Activated naive CD4-positive, alpha-beta T cell treated with anti-CD3 and anti-CD28 coated beads, Interleukin-2, amount 10 ng/mL, durations not matched to agents 7 days and 5 days (primary cell): ENCODE results near the gene PRKAG2.

Source experiments
- CTCF ChIA-PET: fragments of 350-600 bp; sonication (Branson Sonifier 250); formaldehyde crosslinking; loops from one replicate; lab custom pipeline; 2021; ENCODE audit warnings: antibody characterized with exemption; lab: Charles Lee
- DNase-seq: peaks from one replicate; pipeline ENCODE4 v3.0.0-alpha.2; 2020
- H3K27ac Mint-ChIP-seq: one replicate; pipeline ENCODE4 v1.8.0; 2021; ENCODE audit warnings: mild to moderate bottlenecking, moderate library complexity, mixed read lengths
- H3K27me3 Mint-ChIP-seq: one replicate; pipeline ENCODE4 v1.8.0; 2021; ENCODE audit warnings: mild to moderate bottlenecking, mixed read lengths
- H3K36me3 Mint-ChIP-seq: one replicate; pipeline ENCODE4 v1.8.0; 2021; ENCODE audit warnings: mixed read lengths
- H3K4me1 Mint-ChIP-seq: one replicate; pipeline ENCODE4 v1.8.0; 2021; ENCODE audit warnings: mixed read lengths
- H3K4me3 Mint-ChIP-seq: one replicate; pipeline ENCODE4 v1.8.0; 2021; ENCODE audit warnings: mild to moderate bottlenecking, moderate library complexity, mixed read lengths
- H3K9me3 Mint-ChIP-seq: one replicate; pipeline ENCODE4 v1.8.0; 2021; ENCODE audit warnings: mixed read lengths

The PRKAG2 gene

DNA sequence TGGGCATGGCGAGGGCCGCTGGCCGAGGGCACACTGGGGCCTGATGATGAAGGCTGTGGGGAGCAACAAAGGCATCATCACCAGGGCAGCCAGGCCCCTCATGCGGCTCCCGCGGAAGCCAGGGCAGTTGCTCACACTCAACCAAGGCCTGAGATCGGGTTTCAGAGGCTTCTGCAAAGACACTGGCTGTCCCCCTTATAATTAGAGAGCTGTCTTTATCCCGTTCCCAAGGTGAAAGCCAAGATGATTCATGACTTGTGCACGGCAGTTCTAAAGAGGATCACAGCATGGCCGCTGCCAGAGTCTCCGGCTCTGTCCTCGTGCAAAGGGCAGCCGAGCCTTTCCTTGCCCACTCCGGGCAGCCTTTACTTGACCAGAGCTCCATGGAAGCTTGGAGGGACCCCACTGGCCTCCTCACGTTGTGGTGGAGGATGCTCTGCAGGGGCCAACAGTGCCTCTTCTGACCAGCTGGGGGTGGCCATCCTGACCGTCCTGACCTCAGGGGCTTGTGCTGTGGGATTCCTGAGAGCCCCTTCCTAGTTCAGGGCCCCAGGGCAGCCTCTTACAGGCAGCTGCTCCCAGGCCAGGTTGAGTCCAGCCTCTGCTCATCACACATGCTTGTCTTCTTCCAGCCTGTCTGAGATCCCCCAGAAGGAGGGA lies 82.3 kb downstream of the PRKAG2 start:
- no peaks in the 10 kb centered on the region for H3K4me1 Mint-ChIP-seq
- H3K9me3 Mint-ChIP-seq = no peaks in the 10 kb centered on the region
- no peak overlapping the region for H3K4me3 Mint-ChIP-seq
- no peaks in the 10 kb centered on the region for H3K27me3 Mint-ChIP-seq
- DNase-seq = no peak
- H3K27ac Mint-ChIP-seq = no peak overlapping the region
- CTCF ChIA-PET = interaction anchor here (1.2 kb wide), 1 partner anchor 11 kb away, joined by 3 read pairs; no protein-coding TSS in a partner anchor
- H3K36me3 Mint-ChIP-seq = no peaks in the 10 kb centered on the region

DNA sequence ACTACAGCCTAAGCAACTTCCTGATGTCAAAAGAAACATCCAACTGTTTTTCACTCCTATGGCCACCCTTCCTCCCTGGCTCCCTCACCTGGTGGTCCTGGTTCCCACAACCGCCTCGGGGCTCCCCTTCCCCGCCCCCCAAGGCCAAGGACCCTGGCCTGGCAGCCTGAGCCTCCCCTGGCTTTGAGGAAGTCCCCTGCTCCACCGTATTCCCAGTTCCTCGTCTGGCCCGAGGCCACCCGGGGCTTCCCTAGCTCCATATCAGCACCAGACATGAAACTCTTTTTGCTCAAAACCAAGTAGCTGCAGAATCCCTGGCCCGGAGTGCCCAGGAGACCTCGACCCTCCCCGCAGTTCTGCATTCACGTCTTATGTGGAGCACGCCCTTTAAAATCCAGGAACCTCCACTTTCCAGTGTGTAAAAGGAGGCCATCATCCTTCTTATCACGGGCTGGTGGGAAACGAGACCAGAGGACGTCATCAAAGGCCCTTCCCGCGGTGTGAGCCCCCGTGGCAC lies 82.9 kb downstream of the PRKAG2 start:
- Mint-ChIP-seq H3K9me3 (no peaks in the 10 kb centered on the region), H3K4me1 (no peaks in the 10 kb centered on the region), H3K27ac (no peak overlapping the region), H3K36me3 (no peaks in the 10 kb centered on the region), H3K27me3 (no peaks in the 10 kb centered on the region), H3K4me3 (no peak overlapping the region)
- CTCF ChIA-PET = interaction anchor here (1.2 to 2.0 kb wide), 2 partner anchors 11 kb away, joined by 3 to 9 read pairs; no protein-coding TSS in a partner anchor
- DNase-seq = no peak

DNA sequence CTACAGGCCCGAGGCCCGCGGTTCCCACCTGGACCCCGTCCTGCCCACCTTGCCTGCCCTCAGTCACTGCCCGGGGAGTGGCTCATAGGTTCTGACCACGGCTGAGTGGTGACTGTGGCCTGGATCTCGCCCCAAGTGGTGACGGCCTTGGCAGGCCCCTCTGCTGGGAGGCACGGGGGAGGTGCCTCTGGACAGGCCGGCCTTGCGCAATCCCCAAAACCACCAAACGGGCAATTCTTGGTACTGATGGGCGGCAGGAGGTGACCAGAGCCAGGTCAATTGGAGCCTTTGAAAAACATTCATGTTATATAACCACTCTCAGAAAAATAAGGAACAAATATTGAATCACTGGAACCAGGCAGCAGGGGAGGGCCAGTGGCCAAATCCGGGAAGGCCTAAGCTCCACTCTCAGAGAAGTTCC lies 83.4 kb downstream of the PRKAG2 start:
- Mint-ChIP-seq H3K4me1 (peaks cover under 1% of the 10 kb centered on the region), H3K27me3 (no peaks in the 10 kb centered on the region), H3K4me3 (no peak overlapping the region), H3K36me3 (no peaks in the 10 kb centered on the region), H3K27ac (no peak overlapping the region), H3K9me3 (no peaks in the 10 kb centered on the region)
- CTCF ChIA-PET = interaction anchor here (2.0 kb wide), 1 partner anchor 10 kb away, joined by 9 read pairs; no protein-coding TSS in a partner anchor
- no peak for DNase-seq

DNA sequence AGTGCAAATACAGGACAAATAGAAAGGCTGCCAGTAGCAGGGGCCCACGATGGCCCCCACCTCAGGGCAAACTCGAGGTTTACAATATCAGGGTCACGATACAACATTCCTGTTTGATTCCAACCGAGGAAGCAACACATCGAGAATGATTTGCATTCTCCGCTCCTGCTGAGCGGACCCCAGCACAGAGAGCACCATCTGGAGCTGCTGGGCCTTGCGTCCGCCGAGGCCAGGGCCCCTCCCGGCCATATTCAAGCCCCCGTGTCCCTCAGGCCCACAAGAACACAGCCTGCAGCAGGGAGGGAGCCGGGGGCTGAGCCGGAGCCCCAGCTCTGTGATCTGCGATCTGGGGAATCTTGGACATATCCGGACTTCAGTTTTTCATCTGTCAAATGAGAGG lies 84.3 kb downstream of the PRKAG2 start:
- Mint-ChIP-seq H3K27me3 (no peaks in the 10 kb centered on the region), H3K36me3 (no peaks in the 10 kb centered on the region), H3K27ac (no peak overlapping the region), H3K4me1 (peaks cover 10% of the 10 kb centered on the region), H3K4me3 (no peak overlapping the region), H3K9me3 (no peaks in the 10 kb centered on the region)
- no peak for DNase-seq
- CTCF ChIA-PET = interaction anchor here (2.0 kb wide), 1 partner anchor 9 kb away, joined by 9 read pairs; no protein-coding TSS in a partner anchor

DNA sequence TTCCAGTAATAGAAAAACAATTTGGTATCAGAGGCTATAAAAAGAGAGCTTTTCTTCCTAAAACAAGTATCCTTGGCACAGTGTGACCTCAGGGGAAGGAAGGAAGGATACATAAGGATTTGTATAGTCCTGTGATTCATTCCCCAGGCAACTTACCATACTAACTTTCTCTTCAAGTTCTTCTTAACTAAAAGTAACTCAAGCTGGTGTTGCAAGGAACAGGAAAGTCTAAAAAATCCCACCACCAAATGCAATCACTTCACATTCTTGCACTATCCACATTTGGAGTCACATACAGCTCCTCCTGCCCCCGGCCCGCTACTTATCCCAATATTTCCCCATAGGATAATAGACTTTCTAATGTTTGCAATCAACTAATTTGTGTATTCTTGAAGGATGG lies 84.8 kb downstream of the PRKAG2 start:
- CTCF ChIA-PET = interaction anchor here (2.0 kb wide), 1 partner anchor 9 kb away, joined by 9 read pairs; no protein-coding TSS in a partner anchor
- H3K4me1 Mint-ChIP-seq = peaks cover 11% of the 10 kb centered on the region

DNA sequence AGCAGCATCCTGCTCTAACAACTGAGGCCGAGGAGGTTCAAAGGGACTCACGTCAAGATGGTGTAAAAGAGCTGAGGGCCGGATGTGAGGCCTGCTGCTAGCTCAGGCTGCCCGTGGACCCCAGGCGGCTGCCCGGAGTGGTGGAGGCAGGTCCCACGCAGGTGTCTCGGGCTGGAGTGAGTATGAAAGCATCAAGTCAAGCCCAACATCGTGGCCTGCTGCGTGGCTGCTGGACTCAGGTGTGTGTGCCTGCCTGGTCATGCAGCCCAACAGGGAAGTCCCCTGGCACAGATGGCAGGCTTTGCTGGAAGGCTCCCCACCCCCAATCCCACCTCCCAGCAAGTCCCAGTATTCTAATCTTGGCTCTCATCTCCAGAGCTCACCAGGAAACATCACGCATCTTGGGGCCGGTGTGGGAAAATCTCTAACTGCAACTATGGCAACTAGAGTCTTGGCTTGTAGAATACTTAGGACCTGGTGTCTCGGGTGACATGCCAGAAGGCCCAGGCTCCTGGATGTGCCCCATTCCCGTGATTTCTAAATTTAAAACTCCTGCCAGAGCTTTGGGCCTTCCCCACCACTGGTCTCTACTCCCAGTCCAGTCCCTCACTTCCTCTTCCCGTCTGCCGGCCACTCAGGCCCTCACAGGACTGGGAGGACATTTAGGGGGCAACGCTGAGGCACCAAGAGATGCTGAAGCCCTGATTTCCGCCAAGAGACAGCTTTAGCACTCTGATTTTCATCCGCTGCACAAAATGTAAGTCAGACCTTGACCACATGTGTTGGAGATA lies 85.9 kb downstream of the PRKAG2 start:
- CTCF ChIA-PET = interaction anchor here (0.6 to 1.1 kb wide), 2 partner anchors 9 to 87 kb away, joined by 3 read pairs; no protein-coding TSS in a partner anchor
- Mint-ChIP-seq H3K36me3 (no peaks in the 10 kb centered on the region), H3K9me3 (no peaks in the 10 kb centered on the region), H3K27ac (no peak overlapping the region), H3K4me3 (no peak overlapping the region), H3K4me1 (peaks cover 11% of the 10 kb centered on the region), H3K27me3 (peaks cover 4% of the 10 kb centered on the region)
- no peak for DNase-seq

More for the DNA sequence above, 84.8 kb downstream of the PRKAG2 start:
- Mint-ChIP-seq H3K27ac (no peak overlapping the region), H3K27me3 (no peaks in the 10 kb centered on the region), H3K36me3 (no peaks in the 10 kb centered on the region), H3K9me3 (no peaks in the 10 kb centered on the region), H3K4me3 (no peak overlapping the region)
- DNase-seq = no peak

DNA sequence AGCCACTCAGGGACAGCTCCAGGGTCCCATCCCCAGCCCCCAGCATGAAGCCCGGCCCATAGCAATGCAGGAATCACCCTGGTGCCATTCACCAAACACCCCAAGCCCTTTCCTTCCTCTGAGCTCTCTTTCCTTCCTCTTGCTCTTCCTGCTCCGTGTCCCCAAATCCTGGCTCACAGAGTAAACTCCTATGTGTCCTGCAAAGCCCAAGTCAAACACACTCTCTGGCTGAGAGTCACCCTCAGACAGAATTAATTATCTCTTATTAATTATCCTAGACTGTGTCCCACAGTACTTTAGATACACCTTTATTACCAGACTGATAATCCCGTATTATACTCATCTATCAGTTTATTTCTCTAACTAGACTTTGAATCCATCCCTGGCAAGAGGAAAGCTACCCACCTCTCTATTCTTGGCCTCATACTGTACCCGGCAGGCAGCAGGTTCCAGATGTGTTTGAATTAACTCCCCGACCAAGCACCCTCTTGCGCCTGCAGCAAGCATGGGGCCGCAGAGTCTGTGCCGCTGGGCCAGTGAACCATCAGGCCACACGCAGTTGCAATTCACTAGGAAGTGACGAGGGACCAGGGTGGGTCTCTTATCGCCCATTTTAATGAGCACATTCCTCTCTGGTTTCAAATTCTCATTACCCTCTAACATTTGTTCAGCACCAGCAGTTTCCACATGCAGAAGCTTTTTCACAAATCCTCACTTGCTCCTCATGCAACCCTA lies 86.7 kb downstream of the PRKAG2 start:
- CTCF ChIA-PET = interaction anchor here (0.6 to 1.1 kb wide), 2 partner anchors 8 to 86 kb away, joined by 3 read pairs; no protein-coding TSS in a partner anchor
- no peaks in the 10 kb centered on the region for H3K9me3 Mint-ChIP-seq
- no peak for DNase-seq
- H3K27ac Mint-ChIP-seq = no peak overlapping the region
- H3K4me3 Mint-ChIP-seq = no peak overlapping the region
- peaks cover 4% of the 10 kb centered on the region for H3K27me3 Mint-ChIP-seq
- H3K36me3 Mint-ChIP-seq = no peaks in the 10 kb centered on the region
- peaks cover 11% of the 10 kb centered on the region for H3K4me1 Mint-ChIP-seq

DNA sequence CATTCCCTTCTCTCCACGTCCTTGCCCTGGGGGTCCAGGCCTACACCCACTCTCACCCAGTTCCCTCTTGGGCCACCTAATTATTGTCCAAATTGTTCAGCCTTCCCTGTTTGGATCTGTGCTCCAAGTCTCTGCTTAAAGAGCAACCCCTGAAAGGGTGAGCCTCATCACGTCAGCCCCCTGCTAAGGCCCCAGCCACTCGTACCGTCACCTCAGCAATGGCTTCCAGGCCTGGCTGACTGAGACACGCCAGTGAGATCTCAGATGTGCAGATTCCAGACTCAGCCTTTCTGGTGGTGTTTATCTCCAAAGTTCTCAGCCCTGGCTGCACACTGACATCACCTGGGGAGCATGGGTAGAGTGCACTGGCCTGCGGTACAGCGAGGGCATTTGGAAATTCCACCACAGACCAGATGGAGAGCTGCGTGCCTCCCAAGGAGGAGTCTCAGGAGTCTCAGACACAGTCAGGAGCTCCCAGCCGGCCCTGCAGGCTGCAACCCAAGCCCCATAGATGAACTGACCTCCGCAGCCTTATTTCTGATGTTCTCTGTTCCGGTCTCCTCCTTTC lies 87.5 kb downstream of the PRKAG2 start:
- H3K4me3 Mint-ChIP-seq = no peak overlapping the region
- H3K27me3 Mint-ChIP-seq = peaks cover 4% of the 10 kb centered on the region
- peaks cover 11% of the 10 kb centered on the region for H3K4me1 Mint-ChIP-seq
- DNase-seq = no peak
- CTCF ChIA-PET = no interaction called here
- no peak overlapping the region for H3K27ac Mint-ChIP-seq
- H3K9me3 Mint-ChIP-seq = no peaks in the 10 kb centered on the region
- no peaks in the 10 kb centered on the region for H3K36me3 Mint-ChIP-seq

DNA sequence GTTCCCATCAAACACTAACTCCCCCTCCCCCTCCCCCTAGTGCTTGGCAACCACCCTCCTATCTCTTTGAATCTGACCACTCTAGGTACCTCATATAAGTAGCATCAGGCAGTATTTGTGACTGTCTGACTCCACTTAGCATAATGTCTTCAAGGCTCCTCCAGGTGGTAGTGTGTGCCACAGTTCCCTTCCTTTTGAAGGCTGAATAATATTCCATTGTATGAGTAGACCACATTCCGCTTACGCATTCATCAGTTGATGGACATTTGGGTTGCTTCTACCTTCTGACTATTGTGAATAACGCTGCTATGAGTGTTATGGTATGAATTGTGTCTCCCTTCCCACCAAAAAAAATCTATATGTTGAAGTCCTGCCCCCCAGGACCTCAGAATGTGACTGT lies 89.6 kb downstream of the PRKAG2 start:
- Mint-ChIP-seq H3K27me3 (peaks cover 4% of the 10 kb centered on the region), H3K9me3 (no peaks in the 10 kb centered on the region), H3K27ac (no peak overlapping the region), H3K36me3 (no peaks in the 10 kb centered on the region), H3K4me1 (peaks cover 21% of the 10 kb centered on the region), H3K4me3 (no peak overlapping the region)
- CTCF ChIA-PET = no interaction called here
- no peak for DNase-seq

DNA sequence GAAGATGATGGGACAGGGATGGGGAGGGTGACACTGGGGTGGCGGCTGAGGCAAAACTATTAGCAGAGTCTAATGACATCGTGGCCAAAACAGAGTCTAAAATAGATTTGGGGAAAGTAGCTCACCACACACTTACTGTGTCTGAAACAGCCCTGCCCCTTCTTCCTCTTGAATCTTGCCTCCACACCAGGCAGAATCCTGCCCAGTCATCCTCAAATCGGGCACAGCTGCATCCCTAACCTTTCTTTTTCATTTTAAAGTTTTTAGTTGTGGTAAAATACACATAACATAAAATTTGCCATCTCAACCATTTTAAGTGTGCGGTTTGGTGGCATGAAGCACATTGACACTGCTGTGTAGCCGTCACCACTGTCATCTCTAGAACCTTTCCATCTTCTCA lies 90.0 kb downstream of the PRKAG2 start:
- CTCF ChIA-PET = no interaction called here
- H3K36me3 Mint-ChIP-seq = no peaks in the 10 kb centered on the region
- no peak for DNase-seq
- peaks cover 4% of the 10 kb centered on the region for H3K27me3 Mint-ChIP-seq
- H3K4me1 Mint-ChIP-seq = peaks cover 23% of the 10 kb centered on the region
- no peak overlapping the region for H3K27ac Mint-ChIP-seq
- H3K4me3 Mint-ChIP-seq = no peak overlapping the region
- no peaks in the 10 kb centered on the region for H3K9me3 Mint-ChIP-seq

DNA sequence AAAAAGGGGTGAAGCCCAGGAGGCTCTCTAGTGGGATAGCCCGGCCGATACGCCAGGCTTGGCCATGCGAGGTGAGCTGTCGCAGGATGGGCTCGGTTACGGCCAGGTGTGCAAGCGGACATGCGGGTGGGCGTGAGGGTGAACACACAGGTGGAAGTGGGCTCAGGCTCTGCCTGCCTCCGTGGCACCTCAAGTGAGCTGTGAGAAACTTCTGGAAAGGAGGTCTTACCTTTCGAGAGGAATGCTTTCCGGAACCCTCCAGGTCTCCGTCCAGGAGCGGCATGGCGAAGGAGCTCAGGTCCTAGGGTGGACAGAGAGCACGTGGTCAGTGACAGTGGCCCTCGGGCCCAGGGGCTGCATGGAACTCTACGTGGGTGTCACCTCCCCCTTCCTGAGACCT lies 90.7 kb downstream of the PRKAG2 start:
- H3K9me3 Mint-ChIP-seq = no peaks in the 10 kb centered on the region
- no peak for DNase-seq
- CTCF ChIA-PET = interaction anchor here (1.1 kb wide), 1 partner anchor 27 kb away, joined by 3 read pairs; no protein-coding TSS in a partner anchor
- no peak overlapping the region for H3K4me3 Mint-ChIP-seq
- peaks cover 7% of the 10 kb centered on the region for H3K27me3 Mint-ChIP-seq
- H3K4me1 Mint-ChIP-seq = peaks cover 23% of the 10 kb centered on the region
- no peak overlapping the region for H3K27ac Mint-ChIP-seq
- no peaks in the 10 kb centered on the region for H3K36me3 Mint-ChIP-seq

DNA sequence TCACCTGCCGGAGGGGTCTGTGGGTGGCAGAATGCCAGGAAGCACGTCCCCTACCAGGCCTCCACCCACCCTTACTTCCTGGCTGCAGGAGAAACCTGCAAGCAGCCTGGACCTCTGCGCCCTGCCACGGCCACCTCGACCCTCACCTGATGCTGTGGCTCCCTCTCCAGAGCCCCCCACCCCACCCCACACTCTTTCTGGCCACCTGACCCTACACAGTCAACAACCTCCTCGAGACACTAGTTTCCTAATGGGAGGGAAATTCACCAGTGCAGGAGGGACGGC lies 91.3 kb downstream of the PRKAG2 start:
- peaks cover 23% of the 10 kb centered on the region for H3K4me1 Mint-ChIP-seq
- DNase-seq = no peak
- H3K36me3 Mint-ChIP-seq = peaks cover 1% of the 10 kb centered on the region
- H3K27ac Mint-ChIP-seq = no peak overlapping the region
- CTCF ChIA-PET = interaction anchor here (1.1 kb wide), 1 partner anchor 26 kb away, joined by 3 read pairs; no protein-coding TSS in a partner anchor
- peaks cover 7% of the 10 kb centered on the region for H3K27me3 Mint-ChIP-seq
- no peak overlapping the region for H3K4me3 Mint-ChIP-seq
- H3K9me3 Mint-ChIP-seq = no peaks in the 10 kb centered on the region

DNA sequence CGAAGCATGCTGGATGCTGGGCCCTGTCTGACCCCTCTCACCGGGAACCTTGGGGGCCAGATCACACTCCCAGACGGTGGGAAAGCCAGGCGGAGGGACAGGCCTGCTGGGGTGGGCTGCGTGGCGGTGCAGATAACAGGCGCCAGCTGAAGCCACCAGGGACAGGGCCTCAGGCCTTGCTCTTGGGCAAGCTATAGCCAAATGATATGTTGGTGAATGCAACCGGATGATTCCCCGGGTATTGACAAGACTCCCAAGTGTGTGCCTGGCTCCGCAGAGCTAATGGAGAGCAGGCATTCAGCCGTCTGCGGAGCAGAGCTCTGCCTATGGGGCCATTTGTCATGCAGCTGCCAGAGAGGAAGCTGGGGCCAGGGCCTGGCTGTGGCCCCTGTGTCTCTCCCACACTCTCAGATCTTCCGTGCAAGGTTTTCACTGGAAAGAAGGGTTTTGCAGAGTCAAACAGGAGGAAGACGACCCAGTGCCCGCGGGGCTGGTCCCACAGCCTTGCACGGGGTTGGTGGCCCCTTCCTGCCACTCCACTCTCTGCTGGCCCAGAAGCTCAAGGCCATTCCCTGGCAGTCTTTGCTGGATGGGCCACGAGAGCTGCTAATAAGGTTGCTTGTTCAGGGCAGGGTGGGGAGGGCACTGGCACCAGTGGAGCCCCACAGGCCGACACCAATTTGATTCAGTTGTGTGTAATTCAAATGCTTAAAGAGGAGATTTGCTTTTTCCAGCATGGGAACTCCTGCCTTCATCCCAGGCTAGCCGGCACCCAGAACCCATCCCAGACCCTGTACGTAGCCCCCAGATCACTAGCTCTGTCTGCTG lies 91.8 kb downstream of the PRKAG2 start:
- no peaks in the 10 kb centered on the region for H3K9me3 Mint-ChIP-seq
- CTCF ChIA-PET = interaction anchor here (1.1 to 5.3 kb wide), 2 partner anchors 15 to 26 kb away, joined by 3 to 82 read pairs; no protein-coding TSS in a partner anchor

More for the DNA sequence above, 91.8 kb downstream of the PRKAG2 start:
- Mint-ChIP-seq H3K27ac (no peak overlapping the region), H3K4me3 (no peak overlapping the region), H3K4me1 (peaks cover 23% of the 10 kb centered on the region), H3K36me3 (peaks cover 2% of the 10 kb centered on the region), H3K27me3 (peaks cover 7% of the 10 kb centered on the region)
- no peak for DNase-seq
